Smooth muscle cell of the umbilical artery (primary cell): ENCODE measurements around the gene BEST3. TPM values are rescaled to one million over a fixed set of nuclear protein-coding genes. Genes with fewer than 3 reads are reported as not detected.

ENCODE experiments used
- total RNA-seq: library from RNA; depleted of rRNA; stranded (reverse); fragments of >200 nt; gene quantifications from 2 replicates; pipeline ENCODE4 v1.2.3, GENCODE V29; 2014

BEST3 gene
- 0.30 and 0.37 TPM in 2 replicates for total RNA-seq

GRCh38 chr12:69698769-69699540, at the start of gene BEST3:
BEST3 (minus strand) TSS chr12:69699303; CDS start chr12:69697798, 1,505 bp downstream.

GRCh38 chr12:69738351-69739286, 39.5 kb upstream of the BEST3 start, which contains the start of gene RAB3IP:
RAB3IP (plus strand) TSS chr12:69738860; CDS start chr12:69755409, 16,549 bp downstream.

GRCh38 chr12:69610729-69611128, 88.4 kb downstream of the BEST3 start, which contains the start of gene LRRC10:
LRRC10 (minus strand) TSS chr12:69610907; CDS start chr12:69610838, 69 bp downstream.

Other genes starting within 250 kb of the BEST3 start
- 54.9 and 78.1 TPM in 2 replicates for gene FRS2, start 228.9 kb downstream of the BEST3 start, total RNA-seq
- gene CCT2, start 113.8 kb downstream of the BEST3 start, total RNA-seq, result 255 and 339 TPM in 2 replicates
- gene LRRC10, start 88.4 kb downstream of the BEST3 start, total RNA-seq, result not detected in 2 replicates
- 17.8 and 29.9 TPM in 2 replicates for gene RAB3IP, start 39.6 kb upstream of the BEST3 start, total RNA-seq
- under 0.01 and 0.23 TPM in 2 replicates for gene MYRFL, start 125.9 kb upstream of the BEST3 start, total RNA-seq